Testis (tissue), 2 donors: ENCODE measurements around the gene NEDD9.

Experiments used
- CTCF ChIP-seq, 3 experiments: fragments of 450-650 bp in 2 of 3; fragments of 200-600 bp in 1 of 3; sonication (generic) in 1 of 3; IDR thresholded peaks; one replicate each; pipeline ENCODE4 v1.5.1; 2016 to 2019; ENCODE audit warnings: antibody characterized with exemption in 3 of 3, mild to moderate bottlenecking in 2 of 3, moderate library complexity in 1 of 3
- POLR2A ChIP-seq: fragments of 450-650 bp; IDR thresholded peaks from one replicate; pipeline ENCODE4 v1.6.1; 2017; ENCODE audit warnings: antibody characterized with exemption, mild to moderate bottlenecking, moderate library complexity

DNA sequence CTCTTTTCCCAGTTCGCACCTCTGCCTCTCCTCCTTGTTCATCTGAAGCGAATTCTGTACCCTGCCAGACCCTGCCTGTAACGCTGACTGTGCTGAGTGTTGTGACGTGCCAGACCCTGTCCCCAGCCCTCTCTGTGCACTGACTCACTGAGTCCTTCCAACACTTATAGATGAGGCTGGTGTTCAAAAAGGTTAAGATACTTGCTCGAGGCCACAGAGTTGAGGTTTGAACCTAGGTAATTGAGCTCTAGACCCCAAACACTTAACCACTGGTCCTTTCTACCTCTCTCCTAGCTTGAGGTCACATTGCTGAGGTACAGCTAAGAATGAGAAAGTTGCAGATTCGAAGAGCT lies 45.7 kb upstream of the NEDD9 start:
- TF ChIP-seq CTCF (IDR thresholded peaks at IDR 0.05) (no peak), POLR2A (no peak)
